ENCODE measurements around the gene GAB3.

The GAB3 gene

GRCh38 chrX:154742613-154743012, 8.3 kb downstream of the GAB3 start:
- Histone ChIP-seq H3K27ac (replicated peaks) (no peak overlapping the region), H3K27me3 (ENCODE audit: insufficient read depth, poor library complexity, severe bottlenecking) (no peaks in the 10 kb centered on the region), H3K4me3 (replicated peaks; ENCODE audit: insufficient read depth, low read length) (no peak overlapping the region)
- no peak for TF ChIP-seq POLR2AphosphoS5 (IDR thresholded peaks at IDR 0.05; ENCODE audit: low read depth)
- DNase-seq (ENCODE audit: low read depth in 1 of 2, low spot score in 1 of 2), result no peak

GRCh38 chrX:154739952-154740465, 10.9 kb downstream of the GAB3 start:
- no peak for DNase-seq (ENCODE audit: low read depth in 1 of 2, low spot score in 1 of 2)
- no peak overlapping the region for H3K4me3 ChIP-seq (replicated peaks; ENCODE audit: insufficient read depth, low read length)
- no peaks in the 10 kb centered on the region for H3K27me3 ChIP-seq (ENCODE audit: insufficient read depth, poor library complexity, severe bottlenecking)
- TF ChIP-seq REST (IDR thresholded peaks at IDR 0.05; ENCODE audit: insufficient replicate concordance, low read depth) (no peak), CTCF (IDR thresholded peaks at IDR 0.05; ENCODE audit: insufficient read depth, low read length) (no peak), GABPA (IDR thresholded peaks at IDR 0.05; ENCODE audit: low read depth) (no peak), POLR2AphosphoS5 (IDR thresholded peaks at IDR 0.05; ENCODE audit: low read depth) (no peak), SPI1 (IDR thresholded peaks at IDR 0.05; ENCODE audit: borderline replicate concordance, low read depth) (no peak)
- H3K27ac ChIP-seq (replicated peaks), result peak overlapping the region; percentile 37

- H3K4me3 ChIP-seq (replicated peaks; ENCODE audit: insufficient read depth, low read length), result no peak overlapping the region
- no peaks in the 10 kb centered on the region for H3K27me3 ChIP-seq (ENCODE audit: insufficient read depth, poor library complexity, severe bottlenecking)
- no peak for TF ChIP-seq POLR2AphosphoS5 (IDR thresholded peaks at IDR 0.05; ENCODE audit: low read depth)
- no peak for TF ChIP-seq CTCF (IDR thresholded peaks at IDR 0.05; ENCODE audit: insufficient read depth, low read length)
- no peak for TF ChIP-seq GABPA (IDR thresholded peaks at IDR 0.05; ENCODE audit: low read depth)
- TF ChIP-seq SPI1 (IDR thresholded peaks at IDR 0.05; ENCODE audit: borderline replicate concordance, low read depth), result no peak
- TF ChIP-seq REST (IDR thresholded peaks at IDR 0.05; ENCODE audit: insufficient replicate concordance, low read depth), result no peak
- DNase-seq (ENCODE audit: low read depth in 1 of 2, low spot score in 1 of 2), result no peak
- H3K27ac ChIP-seq (replicated peaks), result peak overlapping the region; percentile 60
Observed at GRCh38 chrX:154738011-154738738, 12.7 kb downstream of the GAB3 start.

GRCh38 chrX:154737136-154737535, 13.7 kb downstream of the GAB3 start:
- peak overlapping the region; percentile 60 for H3K27ac ChIP-seq (replicated peaks)
- no peaks in the 10 kb centered on the region for H3K27me3 ChIP-seq (ENCODE audit: insufficient read depth, poor library complexity, severe bottlenecking)
- TF ChIP-seq SPI1 (IDR thresholded peaks at IDR 0.05; ENCODE audit: borderline replicate concordance, low read depth) (no peak), CTCF (IDR thresholded peaks at IDR 0.05; ENCODE audit: insufficient read depth, low read length) (no peak), GABPA (IDR thresholded peaks at IDR 0.05; ENCODE audit: low read depth) (no peak)
- DNase-seq (ENCODE audit: low read depth in 1 of 2, low spot score in 1 of 2), result no peak
- H3K4me3 ChIP-seq (replicated peaks; ENCODE audit: insufficient read depth, low read length), result no peak overlapping the region
